ENCODE results near the gene UBE2D1.

- TF ChIP-seq CTCF (IDR thresholded peaks at IDR 0.05; ENCODE audit: borderline replicate concordance, extremely low read depth, low read length, poor library complexity, severe bottlenecking) (no peak), EZH2 (IDR thresholded peaks at IDR 0.05; ENCODE audit: borderline replicate concordance, low read depth, low read length, severe bottlenecking) (no peak)
Observed at GRCh38 chr10:58335306-58336005, 650 bp downstream of the UBE2D1 start.

All from DND-41 (cell line).